DND-41 (cell line): ENCODE measurements around the gene CHID1.
A peak's percentile ranks its signal among the peaks of the same experiment; 100 is the strongest.

Source experiments
- ATAC-seq: fragments of 200-7000 bp; cut with Tn5 transposase; 3 replicates; pipeline ENCODE4 v1.9.1; 2021; ENCODE audit warnings: low read depth; ENCODE audit not compliant: insufficient read depth
- DNase-seq: peaks from one replicate; pipeline ENCODE4 v3.0.0-alpha.2; 2020
- H2AFZ ChIP-seq: 2 replicates; pipeline ENCODE4 v1.6.0; 2012; ENCODE audit warnings: low read depth, low read length
- H3K27ac ChIP-seq: 2 replicates; pipeline ENCODE4 v1.5.1; 2012; ENCODE audit warnings: low read length, inconsistent platforms
- H3K27me3 ChIP-seq: fragments of 200-600 bp; sonication (generic); 2 replicates; pipeline ENCODE4 v1.6.0; 2012; ENCODE audit warnings: low read length, mild to moderate bottlenecking, inconsistent platforms; ENCODE audit not compliant: insufficient read depth, poor library complexity
- H3K36me3 ChIP-seq: 2 replicates; pipeline ENCODE4 v1.5.1; 2012; ENCODE audit warnings: low read length, inconsistent platforms; ENCODE audit not compliant: insufficient read depth
- H3K4me1 ChIP-seq: 2 replicates; pipeline ENCODE4 v1.5.1; 2012; ENCODE audit warnings: mild to moderate bottlenecking, low read length; ENCODE audit not compliant: insufficient read depth
- H3K4me2 ChIP-seq: 2 replicates; pipeline ENCODE4 v1.6.0; 2012; ENCODE audit warnings: mild to moderate bottlenecking, moderate library complexity, low read length, inconsistent platforms; ENCODE audit not compliant: insufficient read depth
- H3K4me3 ChIP-seq, 2 experiments: fragments of 200-600 bp in 1 of 2; shearing (Covaris generic) in 1 of 2; 2 replicates each; pipeline ENCODE4 v1.5.1; 2012 to 2016; ENCODE audit warnings: inconsistent platforms in 2 of 2, low read length in 2 of 2, mild to moderate bottlenecking in 2 of 2, low read depth in 1 of 2, moderate library complexity in 1 of 2
- H3K79me2 ChIP-seq: 2 replicates; pipeline ENCODE4 v1.6.0; 2012; ENCODE audit warnings: low read length, inconsistent platforms; ENCODE audit not compliant: insufficient read depth
- H3K9ac ChIP-seq: 2 replicates; pipeline ENCODE4 v1.6.0; 2012; ENCODE audit warnings: low read depth, mild to moderate bottlenecking, inconsistent platforms, low read length, moderate library complexity
- H3K9me3 ChIP-seq: 2 replicates; pipeline ENCODE4 v1.5.1; 2012; ENCODE audit warnings: low read length, moderate library complexity, mild to moderate bottlenecking, inconsistent platforms; ENCODE audit not compliant: insufficient read depth, severe bottlenecking
- H4K20me1 ChIP-seq: 2 replicates; pipeline ENCODE4 v1.6.0; 2012; ENCODE audit warnings: low read length; ENCODE audit not compliant: insufficient read depth
- CTCF ChIP-seq: IDR thresholded peaks from 2 replicates; pipeline ENCODE4 v1.5.1; 2012; ENCODE audit warnings: borderline replicate concordance, low read length, moderate library complexity, mild to moderate bottlenecking; ENCODE audit not compliant: poor library complexity, severe bottlenecking; ENCODE audit errors: extremely low read depth
- EZH2 ChIP-seq: IDR thresholded peaks from 3 replicates; pipeline ENCODE4 v1.6.1; 2012; ENCODE audit warnings: borderline replicate concordance, low read depth, mild to moderate bottlenecking, moderate library complexity, low read length, inconsistent platforms; ENCODE audit not compliant: severe bottlenecking

The CHID1 gene

GRCh38 chr11:912266-912665 lies 1.7 kb upstream of the CHID1 start:
- DNase-seq = no peak
- H3K4me2 ChIP-seq = no peak overlapping the region; the same call in 1 of the 2 replicates

GRCh38 chr11:911890-912219 lies 1.2 kb upstream of the CHID1 start:
- peak overlapping the region in 1 of 2 experiments; percentile 99; a peak in 3 of 4 replicates for H3K4me3 ChIP-seq
- no peaks in the 10 kb centered on the region for H3K27me3 ChIP-seq
- ATAC-seq = no peak
- TF ChIP-seq CTCF (no peak), EZH2 (no peak)
- peaks cover 30% of the 10 kb centered on the region for H3K4me1 ChIP-seq
- H2AFZ ChIP-seq = peak overlapping the region; percentile 80; the same call in 1 of the 2 replicates
- no peaks in the 10 kb centered on the region for H3K9me3 ChIP-seq
- peaks cover 36% of the 10 kb centered on the region for H3K79me2 ChIP-seq
- DNase-seq = no peak
- H3K36me3 ChIP-seq = peaks cover 16% of the 10 kb centered on the region
- peak overlapping the region; percentile 94 for H3K9ac ChIP-seq
- peak overlapping the region; percentile 1; the same call in 1 of the 2 replicates for H3K27ac ChIP-seq
- peaks cover 22% of the 10 kb centered on the region for H4K20me1 ChIP-seq
- H3K4me2 ChIP-seq = peak overlapping the region; percentile 85

More at GRCh38 chr11:912266-912665, 1.7 kb upstream of the CHID1 start:
- H3K36me3 ChIP-seq = peaks cover 16% of the 10 kb centered on the region
- H3K4me3 ChIP-seq = no peak overlapping the region
- peaks cover 34% of the 10 kb centered on the region for H3K79me2 ChIP-seq
- ATAC-seq = no peak
- 0 out of 2 replicates have a peak overlapping the region, but pooled peaks have one; percentile 94 for H3K9ac ChIP-seq
- peaks cover 22% of the 10 kb centered on the region for H4K20me1 ChIP-seq
- H3K9me3 ChIP-seq = no peaks in the 10 kb centered on the region
- H3K27ac ChIP-seq = no peak overlapping the region
- peaks cover 30% of the 10 kb centered on the region for H3K4me1 ChIP-seq
- no peaks in the 10 kb centered on the region for H3K27me3 ChIP-seq
- TF ChIP-seq EZH2 = no peak
- TF ChIP-seq CTCF = no peak
- H2AFZ ChIP-seq = no peak overlapping the region

GRCh38 chr11:911031-911889 lies 650 bp upstream of the CHID1 start:
- TF ChIP-seq EZH2 = no peak
- TF ChIP-seq CTCF = peak; percentile 3
- peaks cover 42% of the 10 kb centered on the region for H3K79me2 ChIP-seq
- DNase-seq (peak; percentile 58), ATAC-seq (peak; percentile 41)
- peak overlapping the region; percentile 99; a peak in 3 of 4 replicates for H3K4me3 ChIP-seq
- peaks cover 20% of the 10 kb centered on the region for H3K36me3 ChIP-seq
- no peaks in the 10 kb centered on the region for H3K9me3 ChIP-seq
- no peaks in the 10 kb centered on the region for H3K27me3 ChIP-seq
- H2AFZ ChIP-seq = peak overlapping the region; percentile 80
- peak overlapping the region; percentile 68 for H3K27ac ChIP-seq
- H3K4me1 ChIP-seq = peaks cover 30% of the 10 kb centered on the region
- H3K4me2 ChIP-seq = peak overlapping the region; percentile 85
- H4K20me1 ChIP-seq = peaks cover 25% of the 10 kb centered on the region
- H3K9ac ChIP-seq = peak overlapping the region; percentile 94
